Astrocyte (in vitro differentiated cells and primary cell): ENCODE results near the gene DSCAM. TPM values are rescaled to one million over a fixed set of nuclear protein-coding genes. Genes with fewer than 3 reads are reported as not detected.

ENCODE experiments used
- DNase-seq: peaks from one replicate; pipeline ENCODE4 v3.0.0-alpha.2; 2010; ENCODE audit warnings: low read depth
- FAIRE-seq: peaks from 2 replicates; lab custom pipeline; 2011; peaks lifted over from hg19 to GRCh38; lab: Jason Lieb, UNC
- H2AFZ ChIP-seq: 2 replicates; pipeline ENCODE4 v1.6.0; 2012; ENCODE audit warnings: low read depth, low read length, inconsistent platforms
- H3K27ac ChIP-seq: 2 replicates; pipeline ENCODE4 v1.5.1; 2011; ENCODE audit warnings: low read depth, low read length, inconsistent platforms
- H3K27me3 ChIP-seq: 2 replicates; pipeline ENCODE4 v1.6.0; 2011; ENCODE audit warnings: low read length, inconsistent platforms; ENCODE audit not compliant: insufficient read depth
- H3K36me3 ChIP-seq: 2 replicates; pipeline ENCODE4 v1.5.1; 2011; ENCODE audit warnings: low read length, inconsistent platforms; ENCODE audit not compliant: insufficient read depth
- H3K4me1 ChIP-seq: 2 replicates; pipeline ENCODE4 v1.5.1; 2011; ENCODE audit warnings: low read length, inconsistent platforms; ENCODE audit not compliant: insufficient read depth
- H3K4me2 ChIP-seq: 2 replicates; pipeline ENCODE4 v1.6.0; 2012; ENCODE audit warnings: low read length, inconsistent platforms
- H3K4me3 ChIP-seq: 2 replicates; pipeline ENCODE4 v1.5.1; 2011; ENCODE audit warnings: low read depth, mild to moderate bottlenecking, low read length, inconsistent platforms; ENCODE audit not compliant: insufficient read depth
- H3K79me2 ChIP-seq: 2 replicates; pipeline ENCODE4 v1.6.0; 2012; ENCODE audit warnings: mild to moderate bottlenecking, low read length, inconsistent platforms; ENCODE audit not compliant: insufficient read depth
- H3K9ac ChIP-seq: 2 replicates; pipeline ENCODE4 v1.6.0; 2012; ENCODE audit warnings: mild to moderate bottlenecking, low read length, inconsistent platforms
- H3K9me3 ChIP-seq: 2 replicates; pipeline ENCODE4 v1.5.1; 2012; ENCODE audit warnings: low read depth, mild to moderate bottlenecking, low read length, inconsistent platforms; ENCODE audit not compliant: insufficient read depth
- H4K20me1 ChIP-seq: 2 replicates; pipeline ENCODE4 v1.6.0; 2012; ENCODE audit warnings: low read length, inconsistent platforms; ENCODE audit not compliant: insufficient read depth
- H3K27ac Mint-ChIP-seq: one replicate; pipeline ENCODE4 v1.8.0; 2021; ENCODE audit warnings: mild to moderate bottlenecking, mixed read lengths; ENCODE audit not compliant: unreplicated experiment
- H3K27me3 Mint-ChIP-seq: one replicate; pipeline ENCODE4 v1.8.0; 2021; ENCODE audit warnings: low read depth, mixed read lengths; ENCODE audit not compliant: unreplicated experiment
- H3K36me3 Mint-ChIP-seq: one replicate; pipeline ENCODE4 v1.8.0; 2021; ENCODE audit warnings: low read depth, mixed read lengths; ENCODE audit not compliant: unreplicated experiment
- H3K4me1 Mint-ChIP-seq: one replicate; pipeline ENCODE4 v1.8.0; 2021; ENCODE audit warnings: low read depth, mixed read lengths; ENCODE audit not compliant: unreplicated experiment
- H3K4me3 Mint-ChIP-seq: one replicate; pipeline ENCODE4 v1.8.0; 2021; ENCODE audit warnings: mild to moderate bottlenecking, moderate library complexity, mixed read lengths; ENCODE audit not compliant: unreplicated experiment
- H3K9me3 Mint-ChIP-seq: one replicate; pipeline ENCODE4 v1.8.0; 2021; ENCODE audit warnings: mild to moderate bottlenecking, mixed read lengths; ENCODE audit not compliant: unreplicated experiment
- CTCF ChIP-seq: IDR thresholded peaks from 2 replicates; pipeline ENCODE4 v1.5.1; 2011; ENCODE audit warnings: low read depth, mild to moderate bottlenecking, inconsistent platforms, low read length, moderate library complexity; ENCODE audit not compliant: insufficient read depth
- EZH2 ChIP-seq: IDR thresholded peaks from 2 replicates; pipeline ENCODE4 v1.6.1; 2012; ENCODE audit warnings: mild to moderate bottlenecking, low read length, inconsistent platforms; ENCODE audit not compliant: insufficient read depth
- total RNA-seq: library from RNA; stranded (reverse); gene quantifications from 2 replicates; pipeline ENCODE4 v1.2.1, GENCODE V29; 2021

DSCAM gene
- total RNA-seq, 1 donor from 2014 or later = 0.18 TPM

GRCh38 chr21:40371329-40371728, 475.6 kb downstream of the DSCAM start:
- Histone ChIP-seq H3K27me3 (no peaks in the 10 kb centered on the region), H3K79me2 (no peaks in the 10 kb centered on the region), H3K9ac (no peak overlapping the region), H3K9me3 (no peaks in the 10 kb centered on the region), H4K20me1 (no peaks in the 10 kb centered on the region), H3K36me3 (no peaks in the 10 kb centered on the region), H3K4me1 (no peaks in the 10 kb centered on the region), H2AFZ (no peak overlapping the region), H3K4me2 (no peak overlapping the region), H3K27ac (no peak overlapping the region), H3K4me3 (no peak overlapping the region)
- FAIRE-seq = no peak
- no peak for DNase-seq
- no peaks in the 10 kb centered on the region for H3K9me3 Mint-ChIP-seq
- no peaks in the 10 kb centered on the region for H3K36me3 Mint-ChIP-seq
- H3K4me1 Mint-ChIP-seq = no peaks in the 10 kb centered on the region
- TF ChIP-seq CTCF (no peak), EZH2 (no peak)
- H3K27me3 Mint-ChIP-seq = no peaks in the 10 kb centered on the region
- no peak overlapping the region for H3K4me3 Mint-ChIP-seq
- no peak overlapping the region for H3K27ac Mint-ChIP-seq

GRCh38 chr21:40356644-40357043, 490.3 kb downstream of the DSCAM start:
- Mint-ChIP-seq H3K4me3 (no peak overlapping the region), H3K27me3 (no peaks in the 10 kb centered on the region), H3K9me3 (peaks cover 1% of the 10 kb centered on the region), H3K36me3 (no peaks in the 10 kb centered on the region), H3K27ac (no peak overlapping the region), H3K4me1 (no peaks in the 10 kb centered on the region)
- H3K4me3 ChIP-seq = no peak overlapping the region
- no peaks in the 10 kb centered on the region for H3K4me1 ChIP-seq
- TF ChIP-seq CTCF (no peak), EZH2 (no peak)
- H3K9me3 ChIP-seq = no peaks in the 10 kb centered on the region
- FAIRE-seq (no peak), DNase-seq (no peak)
- no peak overlapping the region for H3K4me2 ChIP-seq
- H3K79me2 ChIP-seq = no peaks in the 10 kb centered on the region
- no peaks in the 10 kb centered on the region for H3K27me3 ChIP-seq
- no peak overlapping the region for H3K27ac ChIP-seq
- no peaks in the 10 kb centered on the region for H4K20me1 ChIP-seq
- H2AFZ ChIP-seq = no peak overlapping the region
- H3K36me3 ChIP-seq = no peaks in the 10 kb centered on the region
- H3K9ac ChIP-seq = no peak overlapping the region

GRCh38 chr21:40355076-40355475, 491.9 kb downstream of the DSCAM start:
- no peaks in the 10 kb centered on the region for H3K4me1 Mint-ChIP-seq
- Histone ChIP-seq H3K36me3 (no peaks in the 10 kb centered on the region), H3K4me3 (no peak overlapping the region), H3K4me2 (no peak overlapping the region), H3K27ac (no peak overlapping the region), H2AFZ (no peak overlapping the region), H4K20me1 (no peaks in the 10 kb centered on the region), H3K9ac (no peak overlapping the region), H3K79me2 (no peaks in the 10 kb centered on the region), H3K4me1 (no peaks in the 10 kb centered on the region), H3K9me3 (no peaks in the 10 kb centered on the region), H3K27me3 (no peaks in the 10 kb centered on the region)
- H3K27ac Mint-ChIP-seq = no peak overlapping the region
- no peak overlapping the region for H3K4me3 Mint-ChIP-seq
- FAIRE-seq (no peak), DNase-seq (no peak)
- peaks cover 4% of the 10 kb centered on the region for H3K9me3 Mint-ChIP-seq
- no peaks in the 10 kb centered on the region for H3K36me3 Mint-ChIP-seq
- no peaks in the 10 kb centered on the region for H3K27me3 Mint-ChIP-seq
- TF ChIP-seq CTCF = no peak
- TF ChIP-seq EZH2 = no peak
